Panc1 (cell line): ENCODE measurements around the gene CEP63. TPM values are rescaled to one million over a fixed set of nuclear protein-coding genes. Genes with fewer than 3 reads are reported as not detected.

Source experiments
- ATAC-seq: fragments of 200-7000 bp; cut with Tn5 transposase; 2 replicates; pipeline ENCODE4 v1.9.1; 2020; ENCODE audit warnings: mild to moderate bottlenecking, moderate library complexity
- BruUV-seq: library from RNA; stranded (reverse); fragments of 400-500 nt; replicated peaks from 2 replicates; lab custom pipeline; 2021; lab: Mats Ljungman, UMichigan
- CTCF ChIA-PET: fragments of 300-600 bp; sonication (Branson Sonifier 250); formaldehyde crosslinking; loops from one replicate; lab custom pipeline; 2022; ENCODE audit warnings: antibody characterized with exemption; lab: Charles Lee
- POLR2A ChIA-PET: fragments of 300-600 bp; sonication (Branson Sonifier 250); formaldehyde crosslinking; loops from one replicate; lab custom pipeline; 2022; ENCODE audit warnings: antibody characterized with exemption; lab: Charles Lee
- DNase-seq: peaks from one replicate; pipeline ENCODE4 v3.0.0-alpha.2; 2010; ENCODE audit warnings: low read depth, low spot score
- H3K27ac ChIP-seq: 2 replicates; pipeline ENCODE4 v1.5.1; 2011; ENCODE audit warnings: mild to moderate bottlenecking, low read length, inconsistent platforms
- H3K27me3 ChIP-seq: fragments of 200-500 bp; sonication (Bioruptor generic); 2 replicates; pipeline ENCODE4 v1.6.0; 2014; ENCODE audit warnings: low read length, inconsistent platforms; ENCODE audit not compliant: control insufficient read depth, insufficient read depth
- H3K36me3 ChIP-seq: fragments of 200-500 bp; sonication (Bioruptor generic); 2 replicates; pipeline ENCODE4 v1.5.1; 2014; ENCODE audit warnings: inconsistent platforms, mild to moderate bottlenecking, low read length, moderate library complexity; ENCODE audit not compliant: control insufficient read depth, insufficient read depth
- H3K4me1 ChIP-seq: 2 replicates; pipeline ENCODE4 v1.5.1; 2011; ENCODE audit warnings: inconsistent platforms, mild to moderate bottlenecking, low read length, moderate library complexity; ENCODE audit not compliant: control insufficient read depth, insufficient read depth
- H3K4me3 ChIP-seq, 2 experiments: 2 replicates each; pipeline ENCODE4 v1.5.1; 2011 to 2012; ENCODE audit warnings: low read depth in 2 of 2, low read length in 2 of 2, mild to moderate bottlenecking in 2 of 2, inconsistent platforms in 1 of 2, moderate library complexity in 1 of 2
- H3K9me3 ChIP-seq: fragments of 200-500 bp; sonication (Bioruptor generic); 2 replicates; pipeline ENCODE4 v1.5.1; 2014; ENCODE audit warnings: low read depth, mild to moderate bottlenecking, inconsistent platforms, low read length, moderate library complexity; ENCODE audit not compliant: control insufficient read depth, insufficient read depth
- CTCF ChIP-seq: fragments of 450-650 bp; IDR thresholded peaks from 2 replicates; pipeline ENCODE4 v1.5.1; 2017; ENCODE audit warnings: mild to moderate bottlenecking
- POLR2AphosphoS5 ChIP-seq: IDR thresholded peaks from 2 replicates; pipeline ENCODE4 v1.6.1; 2012; ENCODE audit warnings: mild to moderate bottlenecking, low read depth, low read length, moderate library complexity
- REST ChIP-seq, 2 experiments: IDR thresholded peaks; 2 replicates each; pipeline ENCODE4 v1.6.1; 2011 to 2012; ENCODE audit warnings: low read depth in 2 of 2, control low read depth in 1 of 2, low read length in 1 of 2, mild to moderate bottlenecking in 1 of 2, moderate library complexity in 1 of 2; ENCODE audit not compliant: insufficient read depth in 1 of 2
- SIN3A ChIP-seq: IDR thresholded peaks from 2 replicates; pipeline ENCODE4 v1.6.1; 2012; ENCODE audit warnings: low read depth, mild to moderate bottlenecking, low read length, moderate library complexity, borderline replicate concordance; ENCODE audit not compliant: insufficient read depth
- TCF7L2 ChIP-seq: IDR thresholded peaks from 2 replicates; pipeline ENCODE4 v1.6.1; 2011; ENCODE audit warnings: mild to moderate bottlenecking, low read depth, low read length, inconsistent platforms
- in situ Hi-C: cut with HindIII; loops from 2 replicates; pipeline ENCODE4 v1.10.0; 2016; ENCODE audit warnings: low sequenced_read_pairs, low pct_unique_long_range_greater_than_20kb
- intact Hi-C: fragments of 100-400 bp; cut with micrococcal nuclease; formaldehyde crosslinking; loops from one replicate; pipeline ENCODE4 v1.10.0; 2022; ENCODE audit not compliant: unreplicated experiment
- total RNA-seq: library from RNA; stranded (reverse); gene quantifications from one replicate; pipeline ENCODE4 v1.2.1, GENCODE V29; 2021; ENCODE audit not compliant: unreplicated experiment

The CEP63 gene
- total RNA-seq, 1 experiment from 2014 or later: 30.5 TPM

GRCh38 chr3:134473868-134474546, 11.8 kb upstream of the CEP63 start:
- intact Hi-C loops: loop anchor here (1.0 to 5.0 kb wide), 3 partner anchors 97 to 166 kb away; no protein-coding TSS in a partner anchor
- in situ Hi-C loops: no loop called here
- TF ChIP-seq CTCF: peak; percentile 85
- no peak for TF ChIP-seq POLR2AphosphoS5
- TF ChIP-seq REST (IDR thresholded peaks at IDR 0.05; ENCODE audit: insufficient read depth in 1 of 2, low read depth in 2 of 2, low read length in 1 of 2): no peak
- no peak for TF ChIP-seq TCF7L2
- TF ChIP-seq SIN3A: no peak
- Histone ChIP-seq H3K27ac (peak overlapping the region; percentile 72), H3K27me3 (no peaks in the 10 kb centered on the region), H3K4me1 (peaks cover 3% of the 10 kb centered on the region), H3K9me3 (no peaks in the 10 kb centered on the region), H3K36me3 (peaks cover 19% of the 10 kb centered on the region), H3K4me3 (no peak overlapping the region)
- CTCF ChIA-PET: interaction anchor here (0.6 to 2.7 kb wide), 5 partner anchors 102 to 166 kb away, joined by 4 to 16 read pairs (median 5); no protein-coding TSS in a partner anchor
- BruUV-seq: no TSS peak
- DNase-seq (no peak), ATAC-seq (peak; percentile 91)
- POLR2A ChIA-PET: no interaction called here

- no peak overlapping the region for H3K27ac ChIP-seq
- in situ Hi-C loops: no loop called here
- no peak for DNase-seq
- intact Hi-C loops: loop anchor here (1.0 to 5.0 kb wide), 4 partner anchors 98 to 263 kb away; no protein-coding TSS in a partner anchor
- H3K27me3 ChIP-seq: no peaks in the 10 kb centered on the region
- no peak for TF ChIP-seq REST (IDR thresholded peaks at IDR 0.05; ENCODE audit: insufficient read depth in 1 of 2, low read depth in 2 of 2, low read length in 1 of 2)
- TF ChIP-seq TCF7L2: no peak
- BruUV-seq: no TSS peak
- no peak overlapping the region for H3K4me3 ChIP-seq
- H3K9me3 ChIP-seq: no peaks in the 10 kb centered on the region
- peaks cover 3% of the 10 kb centered on the region for H3K4me1 ChIP-seq
- ChIA-PET CTCF (interaction anchor here (0.6 to 1.3 kb wide), 3 partner anchors 111 to 168 kb away, joined by 3 to 4 read pairs (median 3); no protein-coding TSS in a partner anchor), POLR2A (no interaction called here)
- peaks cover 23% of the 10 kb centered on the region for H3K36me3 ChIP-seq
- no peak for ATAC-seq
Observed at GRCh38 chr3:134474956-134475355, 10.9 kb upstream of the CEP63 start.
